ENCODE data around the gene BAIAP2. TPM values are rescaled to one million over a fixed set of nuclear protein-coding genes. Genes with fewer than 3 reads are reported as not detected.

The BAIAP2 gene
- total RNA-seq, 1 experiment from 2014 or later, result 57.7 TPM

DNA sequence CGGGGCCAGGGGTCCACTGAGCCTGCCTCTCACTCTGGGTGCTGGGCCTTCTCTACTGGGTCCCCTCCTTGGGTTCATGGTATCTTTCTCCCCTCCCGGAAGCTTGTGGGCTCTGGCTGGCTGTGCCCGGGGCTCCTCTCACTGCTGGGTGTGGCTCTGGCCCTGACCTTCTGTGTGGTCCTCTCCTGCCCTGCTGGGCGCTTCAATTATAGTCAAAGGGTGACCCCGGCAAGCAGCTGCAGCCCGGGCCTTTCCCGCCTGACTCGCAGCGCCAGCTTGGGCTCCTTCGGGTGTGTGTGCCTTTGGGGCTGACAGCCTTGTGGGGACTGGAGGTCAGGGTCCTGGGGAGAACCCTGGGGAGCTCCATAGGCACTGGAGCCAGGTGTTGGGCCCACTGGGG, 76.1 kb downstream of the BAIAP2 start:
- ChIA-PET POLR2A (no interaction called here), CTCF (no interaction called here)
- Histone ChIP-seq H3K4me3 (ENCODE audit: low read depth, low read length) (no peak overlapping the region), H3K9me3 (no peaks in the 10 kb centered on the region), H3K36me3 (ENCODE audit: control insufficient read depth, insufficient read depth, low read length) (no peaks in the 10 kb centered on the region), H3K4me1 (no peaks in the 10 kb centered on the region), H3K27me3 (replicated peaks; ENCODE audit: control insufficient read depth, insufficient read depth, low read length) (no peaks in the 10 kb centered on the region)
- TF ChIP-seq, protein P1, sequence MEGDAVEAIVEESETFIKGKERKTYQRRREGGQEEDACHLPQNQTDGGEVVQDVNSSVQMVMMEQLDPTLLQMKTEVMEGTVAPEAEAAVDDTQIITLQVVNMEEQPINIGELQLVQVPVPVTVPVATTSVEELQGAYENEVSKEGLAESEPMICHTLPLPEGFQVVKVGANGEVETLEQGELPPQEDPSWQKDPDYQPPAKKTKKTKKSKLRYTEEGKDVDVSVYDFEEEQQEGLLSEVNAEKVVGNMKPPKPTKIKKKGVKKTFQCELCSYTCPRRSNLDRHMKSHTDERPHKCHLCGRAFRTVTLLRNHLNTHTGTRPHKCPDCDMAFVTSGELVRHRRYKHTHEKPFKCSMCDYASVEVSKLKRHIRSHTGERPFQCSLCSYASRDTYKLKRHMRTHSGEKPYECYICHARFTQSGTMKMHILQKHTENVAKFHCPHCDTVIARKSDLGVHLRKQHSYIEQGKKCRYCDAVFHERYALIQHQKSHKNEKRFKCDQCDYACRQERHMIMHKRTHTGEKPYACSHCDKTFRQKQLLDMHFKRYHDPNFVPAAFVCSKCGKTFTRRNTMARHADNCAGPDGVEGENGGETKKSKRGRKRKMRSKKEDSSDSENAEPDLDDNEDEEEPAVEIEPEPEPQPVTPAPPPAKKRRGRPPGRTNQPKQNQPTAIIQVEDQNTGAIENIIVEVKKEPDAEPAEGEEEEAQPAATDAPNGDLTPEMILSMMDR (IDR thresholded peaks at IDR 0.05; ENCODE audit: insufficient read depth in 1 of 2, low read depth in 1 of 2, low read length in 1 of 2, severe bottlenecking in 1 of 2, unreplicated experiment in 1 of 2), result no peak
- no peaks in the 10 kb centered on the region for H3K27me3 Mint-ChIP-seq (ENCODE audit: insufficient read depth, unreplicated experiment)
- DNase-seq, result no peak
- no peak overlapping the region for H3K27ac Mint-ChIP-seq (ENCODE audit: unreplicated experiment)
- BruUV-seq (replicated peaks), result no TSS peak
- peaks cover 41% of the 10 kb centered on the region for H3K36me3 Mint-ChIP-seq (ENCODE audit: insufficient read depth, unreplicated experiment)
- H3K9me3 Mint-ChIP-seq (ENCODE audit: unreplicated experiment), result no peaks in the 10 kb centered on the region
- intact Hi-C loops (cut with micrococcal nuclease; ENCODE audit: unreplicated experiment), result no loop called here
- no peak overlapping the region for H3K4me3 Mint-ChIP-seq (ENCODE audit: unreplicated experiment)
- no peaks in the 10 kb centered on the region for H3K4me1 Mint-ChIP-seq (ENCODE audit: low read depth, unreplicated experiment)

DNA sequence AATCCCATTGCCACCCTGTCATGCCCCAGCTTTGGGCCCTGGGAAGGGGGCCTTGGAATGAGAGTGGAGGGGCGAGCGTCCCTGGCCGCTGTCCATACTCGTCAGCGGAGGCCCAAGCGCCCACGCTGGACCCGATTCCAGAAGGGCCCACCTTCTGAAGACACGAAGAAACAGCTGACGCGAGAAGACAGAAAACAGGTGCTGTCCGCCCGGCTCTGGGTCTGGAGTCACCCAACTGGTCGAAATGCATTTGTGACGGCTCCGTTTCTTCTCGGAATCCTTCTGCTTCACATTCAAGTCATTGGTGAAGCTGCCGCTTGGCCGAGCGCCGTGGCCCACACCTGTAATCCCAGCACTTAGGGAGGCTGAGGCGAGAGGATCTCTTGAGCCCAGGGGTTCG, 77.5 kb downstream of the BAIAP2 start:
- CTCF ChIA-PET, result interaction anchor here (0.6 kb wide), 1 partner anchor 217 kb away, joined by 3 read pairs; no protein-coding TSS in a partner anchor
- no peaks in the 10 kb centered on the region for H3K4me1 Mint-ChIP-seq (ENCODE audit: low read depth, unreplicated experiment)
- no peak for DNase-seq
- no peaks in the 10 kb centered on the region for H3K9me3 ChIP-seq
- H3K36me3 Mint-ChIP-seq (ENCODE audit: insufficient read depth, unreplicated experiment), result peaks cover 49% of the 10 kb centered on the region
- no peak overlapping the region for H3K4me3 Mint-ChIP-seq (ENCODE audit: unreplicated experiment)
- TF ChIP-seq, protein P1 (IDR thresholded peaks at IDR 0.05; ENCODE audit: insufficient read depth in 1 of 2, low read depth in 1 of 2, low read length in 1 of 2, severe bottlenecking in 1 of 2, unreplicated experiment in 1 of 2), result no peak
- H3K27me3 Mint-ChIP-seq (ENCODE audit: insufficient read depth, unreplicated experiment), result no peaks in the 10 kb centered on the region
- no peaks in the 10 kb centered on the region for H3K27me3 ChIP-seq (replicated peaks; ENCODE audit: control insufficient read depth, insufficient read depth, low read length)
- H3K27ac Mint-ChIP-seq (ENCODE audit: unreplicated experiment), result no peak overlapping the region
- BruUV-seq (replicated peaks), result no TSS peak
- H3K4me3 ChIP-seq (ENCODE audit: low read depth, low read length), result no peak overlapping the region
- H3K36me3 ChIP-seq (ENCODE audit: control insufficient read depth, insufficient read depth, low read length), result no peaks in the 10 kb centered on the region
- H3K9me3 Mint-ChIP-seq (ENCODE audit: unreplicated experiment), result no peaks in the 10 kb centered on the region
- intact Hi-C loops (cut with micrococcal nuclease; ENCODE audit: unreplicated experiment), result no loop called here
- H3K4me1 ChIP-seq, result no peaks in the 10 kb centered on the region
- POLR2A ChIA-PET, result no interaction called here

DNA sequence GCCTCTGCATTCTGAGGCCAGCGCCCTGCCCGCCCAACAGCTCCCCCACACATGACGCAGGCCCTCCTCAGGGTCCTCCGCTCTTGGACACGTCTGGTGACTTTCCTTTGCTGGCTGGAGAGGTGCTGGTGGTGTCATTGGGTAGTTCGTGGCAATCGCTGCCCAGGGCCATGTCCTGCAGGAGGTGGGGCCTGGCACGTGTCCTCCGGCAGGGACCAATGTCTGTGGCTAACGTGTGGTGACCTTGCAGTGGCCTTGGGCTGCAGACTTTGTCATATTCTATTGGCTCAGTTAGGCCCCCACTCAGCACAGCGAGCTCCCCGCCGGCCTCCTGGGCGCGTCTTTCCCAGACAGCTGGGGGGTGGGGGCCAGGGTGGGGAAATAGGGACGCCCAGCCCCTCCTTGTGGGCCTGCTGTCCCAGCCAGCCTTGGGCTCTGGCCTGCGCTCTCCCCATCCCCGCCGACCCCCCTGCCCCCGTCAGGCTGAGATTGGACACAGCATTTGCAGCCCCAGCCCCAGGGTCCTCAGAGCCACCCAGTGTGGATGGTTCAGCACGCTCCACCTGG, 78.3 kb downstream of the BAIAP2 start:
- Histone ChIP-seq H3K36me3 (ENCODE audit: control insufficient read depth, insufficient read depth, low read length) (no peaks in the 10 kb centered on the region), H3K27me3 (replicated peaks; ENCODE audit: control insufficient read depth, insufficient read depth, low read length) (no peaks in the 10 kb centered on the region), H3K9me3 (no peaks in the 10 kb centered on the region), H3K4me3 (ENCODE audit: low read depth, low read length) (no peak overlapping the region), H3K4me1 (no peaks in the 10 kb centered on the region)
- ChIA-PET CTCF (no interaction called here), POLR2A (interaction anchor here (0.6 kb wide), 1 partner anchor 19 kb away, joined by 3 read pairs; no protein-coding TSS in a partner anchor)
- H3K27me3 Mint-ChIP-seq (ENCODE audit: insufficient read depth, unreplicated experiment), result no peaks in the 10 kb centered on the region
- H3K4me1 Mint-ChIP-seq (ENCODE audit: low read depth, unreplicated experiment), result no peaks in the 10 kb centered on the region
- H3K9me3 Mint-ChIP-seq (ENCODE audit: unreplicated experiment), result no peaks in the 10 kb centered on the region
- intact Hi-C loops (cut with micrococcal nuclease; ENCODE audit: unreplicated experiment), result no loop called here
- peaks cover 51% of the 10 kb centered on the region for H3K36me3 Mint-ChIP-seq (ENCODE audit: insufficient read depth, unreplicated experiment)
- no peak for DNase-seq
- BruUV-seq (replicated peaks), result no TSS peak
- H3K27ac Mint-ChIP-seq (ENCODE audit: unreplicated experiment), result no peak overlapping the region
- H3K4me3 Mint-ChIP-seq (ENCODE audit: unreplicated experiment), result no peak overlapping the region
- TF ChIP-seq, protein P1 (IDR thresholded peaks at IDR 0.05; ENCODE audit: insufficient read depth in 1 of 2, low read depth in 1 of 2, low read length in 1 of 2, severe bottlenecking in 1 of 2, unreplicated experiment in 1 of 2), result no peak

Data from Caco-2 (cell line).